Fibroblast of the aortic adventitia (primary cell): ENCODE results near the gene RBMS3. TPM values are rescaled to one million over a fixed set of nuclear protein-coding genes. Genes with fewer than 3 reads are reported as not detected.

Source experiments
- DNase-seq: peaks from one replicate; pipeline ENCODE4 v3.0.0-alpha.2; 2010; ENCODE audit warnings: low read depth
- H3K4me3 ChIP-seq: 2 replicates; pipeline ENCODE4 v1.5.1; 2011; ENCODE audit warnings: low read depth, mild to moderate bottlenecking, control low read depth, low read length, moderate library complexity
- CTCF ChIP-seq: IDR thresholded peaks from 2 replicates; pipeline ENCODE4 v1.5.1; 2011; ENCODE audit warnings: mild to moderate bottlenecking, low read length, control low read depth, inconsistent platforms; ENCODE audit not compliant: insufficient read depth
- total RNA-seq: library from RNA; depleted of rRNA; stranded (reverse); fragments of >200 nt; gene quantifications from 2 replicates; pipeline ENCODE4 v1.2.3, GENCODE V29; 2012; ENCODE audit warnings: low replicate concordance

RBMS3 gene
- total RNA-seq, 1 donor: 84.1 TPM

GRCh38 chr3:29525254-29525881 is 244.5 kb downstream of the RBMS3 start:
- H3K4me3 ChIP-seq: no peak overlapping the region
- TF ChIP-seq CTCF: no peak
- peak; percentile 84 for DNase-seq

GRCh38 chr3:29527246-29527645 is 246.4 kb downstream of the RBMS3 start:
- no peak for TF ChIP-seq CTCF
- DNase-seq: peak; percentile 35
- H3K4me3 ChIP-seq: no peak overlapping the region

- no peak for DNase-seq
- H3K4me3 ChIP-seq: no peak overlapping the region
- no peak for TF ChIP-seq CTCF
Observed at GRCh38 chr3:29531644-29532043, 250.8 kb downstream of the RBMS3 start.

GRCh38 chr3:29532473-29532872 is 251.6 kb downstream of the RBMS3 start:
- H3K4me3 ChIP-seq: no peak overlapping the region
- no peak for TF ChIP-seq CTCF
- DNase-seq: no peak

- DNase-seq: no peak
- no peak for TF ChIP-seq CTCF
- H3K4me3 ChIP-seq: no peak overlapping the region
Observed at GRCh38 chr3:29534006-29534405, 253.1 kb downstream of the RBMS3 start.

- peak; percentile 16 for DNase-seq
- H3K4me3 ChIP-seq: no peak overlapping the region
- no peak for TF ChIP-seq CTCF
Observed at GRCh38 chr3:29536016-29536758, 255.3 kb downstream of the RBMS3 start.
